Astrocyte (in vitro differentiated cells and primary cell): ENCODE data around the gene AKR1C4.

Source experiments
- EZH2 ChIP-seq: IDR thresholded peaks from 2 replicates; pipeline ENCODE4 v1.6.1; 2012; ENCODE audit warnings: mild to moderate bottlenecking, low read length, inconsistent platforms; ENCODE audit not compliant: insufficient read depth
- TF ChIP-seq, protein P1 (sequence below): IDR thresholded peaks from 2 replicates; pipeline ENCODE4 v1.5.1; 2011; ENCODE audit warnings: low read depth, mild to moderate bottlenecking, inconsistent platforms, low read length, moderate library complexity; ENCODE audit not compliant: insufficient read depth

DNA sequence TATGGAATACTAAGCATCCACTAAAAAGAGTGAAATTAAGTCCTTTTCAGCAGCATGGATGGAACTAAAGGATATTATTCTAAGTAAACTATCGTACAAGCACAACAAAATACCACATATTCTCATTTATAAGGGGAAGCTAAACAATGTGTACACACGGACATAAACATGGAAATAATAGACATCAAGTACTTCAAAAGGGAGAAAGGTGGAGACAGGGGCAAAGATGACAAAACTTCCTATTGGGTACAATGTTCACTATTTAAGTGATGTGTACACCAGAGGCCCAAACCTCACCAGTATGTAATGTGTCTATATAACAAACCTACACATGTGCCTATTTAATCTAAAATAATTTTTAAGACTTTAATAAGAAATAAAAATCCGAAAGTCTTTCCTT, 2.2 kb upstream of the AKR1C4 start:
- TF ChIP-seq, protein P1, sequence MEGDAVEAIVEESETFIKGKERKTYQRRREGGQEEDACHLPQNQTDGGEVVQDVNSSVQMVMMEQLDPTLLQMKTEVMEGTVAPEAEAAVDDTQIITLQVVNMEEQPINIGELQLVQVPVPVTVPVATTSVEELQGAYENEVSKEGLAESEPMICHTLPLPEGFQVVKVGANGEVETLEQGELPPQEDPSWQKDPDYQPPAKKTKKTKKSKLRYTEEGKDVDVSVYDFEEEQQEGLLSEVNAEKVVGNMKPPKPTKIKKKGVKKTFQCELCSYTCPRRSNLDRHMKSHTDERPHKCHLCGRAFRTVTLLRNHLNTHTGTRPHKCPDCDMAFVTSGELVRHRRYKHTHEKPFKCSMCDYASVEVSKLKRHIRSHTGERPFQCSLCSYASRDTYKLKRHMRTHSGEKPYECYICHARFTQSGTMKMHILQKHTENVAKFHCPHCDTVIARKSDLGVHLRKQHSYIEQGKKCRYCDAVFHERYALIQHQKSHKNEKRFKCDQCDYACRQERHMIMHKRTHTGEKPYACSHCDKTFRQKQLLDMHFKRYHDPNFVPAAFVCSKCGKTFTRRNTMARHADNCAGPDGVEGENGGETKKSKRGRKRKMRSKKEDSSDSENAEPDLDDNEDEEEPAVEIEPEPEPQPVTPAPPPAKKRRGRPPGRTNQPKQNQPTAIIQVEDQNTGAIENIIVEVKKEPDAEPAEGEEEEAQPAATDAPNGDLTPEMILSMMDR, result no peak
- no peak for TF ChIP-seq EZH2
